Measurements from ENCODE around the gene KCNJ6. TPM values are rescaled to one million over a fixed set of nuclear protein-coding genes. Genes with fewer than 3 reads are reported as not detected.

The KCNJ6 gene
- total and polyA plus RNA-seq, 10 of the 15 experiments (the other 5 are each of a cell fraction or from before 2014, with no cell fraction given) = 0.03 to 0.07 (median 0.04) TPM; not detected in 7

DNA sequence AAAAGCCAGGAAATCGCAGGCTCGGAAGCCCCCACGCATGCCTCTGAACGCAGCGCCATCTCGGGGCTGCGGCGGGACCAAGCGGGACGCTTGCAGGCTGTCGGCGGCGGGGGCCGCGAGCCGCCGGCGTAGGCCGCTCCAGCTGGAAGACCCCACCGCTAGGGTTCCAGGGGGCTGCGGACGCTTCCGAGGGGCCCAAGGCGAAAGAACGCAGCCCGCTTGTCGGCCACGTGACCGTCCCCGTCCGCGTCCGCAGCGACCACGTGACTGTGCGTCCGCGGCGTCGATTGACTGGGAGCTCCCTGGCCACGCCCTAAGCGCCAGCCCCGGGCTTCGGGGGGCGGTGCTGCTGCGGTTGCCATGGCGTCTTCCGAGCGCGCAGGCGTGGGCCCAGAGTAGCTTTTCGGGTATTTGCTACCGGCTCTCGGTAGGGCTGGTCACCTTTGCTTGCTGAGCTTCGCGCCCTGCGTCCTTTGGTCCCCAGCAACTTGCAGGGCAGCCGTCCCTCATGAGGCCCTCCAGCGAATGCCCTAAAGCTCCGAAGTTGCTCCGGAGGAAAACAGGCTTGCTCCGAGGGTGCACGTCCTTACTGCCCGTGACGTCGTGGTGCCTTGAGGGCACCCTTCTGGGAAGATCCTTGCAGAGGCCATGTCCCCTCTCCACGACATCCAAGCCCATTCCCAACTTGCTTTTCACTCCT is 352.5 kb downstream of the KCNJ6 start:
- Histone ChIP-seq H3K4me2 (ENCODE audit: control insufficient read depth, insufficient read depth) (peak overlapping the region; percentile 86), H3K9me3 (replicated peaks; ENCODE audit: control insufficient read depth, insufficient read depth, low read length) (no peaks in the 10 kb centered on the region; the same call in 1 of the 3 replicates), H4K20me1 (ENCODE audit: control insufficient read depth, insufficient read depth) (no peaks in the 10 kb centered on the region), H2AFZ (ENCODE audit: control insufficient read depth, low read depth, low read length) (peak overlapping the region; percentile 92), H3K27me3 (replicated peaks in 1 of 2; ENCODE audit: control insufficient read depth in 2 of 2, insufficient read depth in 2 of 2, low read length in 1 of 2) (no peaks in the 10 kb centered on the region), H3K36me3 (ENCODE audit: control insufficient read depth in 2 of 2, insufficient read depth in 2 of 2, low read length in 1 of 2) (no peaks in the 10 kb centered on the region), H3K4me1 (ENCODE audit: control insufficient read depth, insufficient read depth, low read length) (peaks cover 17% of the 10 kb centered on the region), H3K79me2 (ENCODE audit: control insufficient read depth, insufficient read depth, low read length) (peaks cover 6% of the 10 kb centered on the region; the same call in 1 of the 2 replicates), H3K9ac (ENCODE audit: control insufficient read depth, insufficient read depth, low read length) (peak overlapping the region; percentile 71), H3K4me3 (peak overlapping the region; percentile 76), H3K27ac (ENCODE audit: control insufficient read depth, insufficient read depth) (peak overlapping the region; percentile 79)
- DNase-seq (ENCODE audit: low read depth, low spot score) (peak; percentile 70), ATAC-seq (peak; percentile 97), FAIRE-seq (peak; percentile 99)
- POLR2A ChIA-PET = interaction anchor here (0.5 to 2.5 kb wide), 11 partner anchors 10 to 488 kb away, joined by 3 to 9 read pairs (median 3); partner anchors contain the start of genes DYRK1A and VPS26C
- no TSS peak for BruUV-seq (replicated peaks)
- CTCF ChIA-PET = interaction anchor here (0.5 to 2.7 kb wide), 35 partner anchors 9 to 907 kb away, joined by 3 to 46 read pairs (median 4); no protein-coding TSS in a partner anchor
- WGBS (ENCODE audit: insufficient coverage, insufficient replicate concordance, low lambda C conversion rate, missing lambda C conversion rate) = under 1% methylated on average over 67 of the region's 67 CpGs
- SMC1A ChIA-PET (ENCODE audit: uncharacterized antibody, unreplicated experiment) = interaction anchor here (0.6 to 2.2 kb wide), 17 partner anchors 10 to 1311 kb away, joined by 3 to 9 read pairs (median 3); no protein-coding TSS in a partner anchor
- RAD21 ChIA-PET (ENCODE audit: unreplicated experiment) = interaction anchor here (0.6 to 2.1 kb wide), 22 partner anchors 8 to 397 kb away, joined by 3 to 17 read pairs (median 4); no protein-coding TSS in a partner anchor
- intact Hi-C loops (cut with micrococcal nuclease; ENCODE audit: unreplicated experiment) = loop anchor here (5.0 kb wide), 1 partner anchor 69 kb away; no protein-coding TSS in a partner anchor
- in situ Hi-C loops (cut with MboI) = no loop called here
- TF ChIP-seq PAX8 (IDR thresholded peaks at IDR 0.05) (no peak), NRF1 (conservative IDR thresholded peaks at IDR 0.05; ENCODE audit: low read depth, low read length) (peak; percentile 58), POU2F2 (IDR thresholded peaks at IDR 0.05; ENCODE audit: borderline replicate concordance, low read depth, low read length) (peak; percentile 47; the same call in 1 of the 3 replicates), EP300 (IDR thresholded peaks at IDR 0.05; ENCODE audit: borderline replicate concordance in 1 of 2, control insufficient read depth in 1 of 2, low read depth in 2 of 2, low read length in 2 of 2) (no peak), PML (IDR thresholded peaks at IDR 0.05; ENCODE audit: low read length) (peak; percentile 65), HDGF (IDR thresholded peaks at IDR 0.05) (no peak), EGR1 (IDR thresholded peaks at IDR 0.05; ENCODE audit: borderline replicate concordance in 1 of 2, low read depth in 2 of 2, low read length in 2 of 2) (peak; percentile 46 to 47; a peak in 2 of 3 replicates), BMI1 (IDR thresholded peaks at IDR 0.05; ENCODE audit: borderline replicate concordance) (peak; percentile 94), BACH1 (IDR thresholded peaks at IDR 0.05; ENCODE audit: borderline replicate concordance) (peak; percentile 76; the same call in 1 of the 2 replicates), NFIC (IDR thresholded peaks at IDR 0.05; ENCODE audit: low read depth, low read length) (no peak), YY1 (IDR thresholded peaks at IDR 0.05; ENCODE audit: low read depth, low read length) (peak; percentile 36), ZNF274 (IDR thresholded peaks at IDR 0.05; ENCODE audit: insufficient read depth, insufficient read length) (no peak), IKZF1 (conservative IDR thresholded peaks at IDR 0.05) (peak; percentile 75), ETV6 (conservative IDR thresholded peaks at IDR 0.05 in 1 of 2, IDR thresholded peaks at IDR 0.05 in 1 of 2; ENCODE audit: borderline replicate concordance in 1 of 2, low read depth in 1 of 2) (no peak), RUNX3 (IDR thresholded peaks at IDR 0.05; ENCODE audit: low read length) (peak; percentile 1; the same call in 1 of the 2 replicates), GATAD2B (conservative IDR thresholded peaks at IDR 0.05; ENCODE audit: low read depth) (peak; percentile 62; the same call in 1 of the 2 replicates), BHLHE40 (IDR thresholded peaks at IDR 0.05; ENCODE audit: borderline replicate concordance in 1 of 2, low read depth in 2 of 2, low read length in 1 of 2) (peak; percentile 83 to 96)
- TF ChIP-seq, protein P1, sequence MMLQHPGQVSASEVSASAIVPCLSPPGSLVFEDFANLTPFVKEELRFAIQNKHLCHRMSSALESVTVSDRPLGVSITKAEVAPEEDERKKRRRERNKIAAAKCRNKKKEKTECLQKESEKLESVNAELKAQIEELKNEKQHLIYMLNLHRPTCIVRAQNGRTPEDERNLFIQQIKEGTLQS (IDR thresholded peaks at IDR 0.05; ENCODE audit: borderline replicate concordance, extremely low read depth, low read depth, low read length) = peak; percentile 91
- TF ChIP-seq, protein P2, sequence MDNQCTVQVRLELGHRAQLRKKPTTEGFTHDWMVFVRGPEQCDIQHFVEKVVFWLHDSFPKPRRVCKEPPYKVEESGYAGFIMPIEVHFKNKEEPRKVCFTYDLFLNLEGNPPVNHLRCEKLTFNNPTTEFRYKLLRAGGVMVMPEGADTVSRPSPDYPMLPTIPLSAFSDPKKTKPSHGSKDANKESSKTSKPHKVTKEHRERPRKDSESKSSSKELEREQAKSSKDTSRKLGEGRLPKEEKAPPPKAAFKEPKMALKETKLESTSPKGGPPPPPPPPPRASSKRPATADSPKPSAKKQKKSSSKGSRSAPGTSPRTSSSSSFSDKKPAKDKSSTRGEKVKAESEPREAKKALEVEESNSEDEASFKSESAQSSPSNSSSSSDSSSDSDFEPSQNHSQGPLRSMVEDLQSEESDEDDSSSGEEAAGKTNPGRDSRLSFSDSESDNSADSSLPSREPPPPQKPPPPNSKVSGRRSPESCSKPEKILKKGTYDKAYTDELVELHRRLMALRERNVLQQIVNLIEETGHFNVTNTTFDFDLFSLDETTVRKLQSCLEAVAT (IDR thresholded peaks at IDR 0.05) = peak; percentile 25; the same call in 1 of the 2 replicates

Data from GM12878 (cell line).